Retinal pigment epithelial cell (primary cell): Measurements from ENCODE around the gene KAT8.

ENCODE experiments used
- DNase-seq: peaks from one replicate; pipeline ENCODE4 v3.0.0-alpha.2; 2010; ENCODE audit warnings: low read depth
- H3K4me3 ChIP-seq: 2 replicates; pipeline ENCODE4 v1.5.1; 2011; ENCODE audit warnings: mild to moderate bottlenecking, low read length, control low read depth, moderate library complexity
- CTCF ChIP-seq: conservative IDR thresholded peaks from 2 replicates; pipeline ENCODE4 v1.5.1; 2011; ENCODE audit warnings: low read depth, low read length, control low read depth, inconsistent platforms

The KAT8 gene

GRCh38 chr16:31108794-31109558, 8.5 kb upstream of the KAT8 start:
- H3K4me3 ChIP-seq: peak overlapping the region; percentile 70
- no peak for DNase-seq
- no peak for TF ChIP-seq CTCF

GRCh38 chr16:31109622-31110021, 7.8 kb upstream of the KAT8 start:
- no peak for TF ChIP-seq CTCF
- DNase-seq: no peak
- no peak overlapping the region for H3K4me3 ChIP-seq

GRCh38 chr16:31110106-31111034, 7.1 kb upstream of the KAT8 start:
- no peak for DNase-seq
- no peak overlapping the region for H3K4me3 ChIP-seq
- no peak for TF ChIP-seq CTCF

- no peak overlapping the region for H3K4me3 ChIP-seq
- TF ChIP-seq CTCF: no peak
- DNase-seq: no peak
Observed at GRCh38 chr16:31111881-31112466, 5.5 kb upstream of the KAT8 start.

- no peak for TF ChIP-seq CTCF
- no peak for DNase-seq
- no peak overlapping the region for H3K4me3 ChIP-seq
Observed at GRCh38 chr16:31112711-31113110, 4.8 kb upstream of the KAT8 start.

- DNase-seq: no peak
- H3K4me3 ChIP-seq: no peak overlapping the region
- TF ChIP-seq CTCF: no peak
Observed at GRCh38 chr16:31113121-31114120, 4.0 kb upstream of the KAT8 start.
